Mononuclear cell (primary cell): ENCODE data around the gene GORASP1. TPM values are rescaled to one million over a fixed set of nuclear protein-coding genes. Genes with fewer than 3 reads are reported as not detected.

Experiments used
- H3K27me3 ChIP-seq: 2 replicates; pipeline ENCODE4 v1.6.0; 2011; ENCODE audit warnings: low read length, control low read depth; ENCODE audit not compliant: insufficient read depth
- H3K4me1 ChIP-seq: 2 replicates; pipeline ENCODE4 v1.5.1; 2011; ENCODE audit warnings: mild to moderate bottlenecking, low read length, control low read depth; ENCODE audit not compliant: insufficient read depth
- H3K4me3 ChIP-seq: 2 replicates; pipeline ENCODE4 v1.5.1; 2011; ENCODE audit warnings: mild to moderate bottlenecking, low read length, moderate library complexity
- H3K9me3 ChIP-seq: 2 replicates; pipeline ENCODE4 v1.5.1; 2011; ENCODE audit warnings: low read depth, mild to moderate bottlenecking, control low read depth, low read length
- total RNA-seq: library from RNA; depleted of rRNA; stranded (reverse); fragments of >200 nt; gene quantifications from one replicate; pipeline ENCODE4 v1.2.3, GENCODE V29; 2012

Gene GORASP1
- total RNA-seq, 1 donor: 17.9 TPM

DNA sequence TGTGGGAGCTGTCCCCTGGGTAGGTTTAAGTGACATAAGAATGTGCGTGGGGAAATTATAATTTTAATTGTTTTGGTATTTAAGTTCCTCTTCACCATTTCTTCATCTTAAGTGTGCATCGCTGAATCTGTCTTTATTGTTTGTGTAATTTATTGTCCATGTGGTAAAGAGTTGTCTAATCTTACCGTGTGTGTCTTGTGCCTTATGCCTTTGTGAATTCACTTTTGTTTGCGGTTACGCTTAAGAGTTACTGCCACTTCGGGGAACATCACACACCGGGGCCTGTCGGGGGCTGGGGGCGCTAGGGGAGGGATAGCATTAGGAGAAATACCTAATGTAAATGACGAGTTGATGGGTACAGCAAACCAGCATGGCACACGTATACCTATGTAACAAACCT lies 54.8 kb downstream of the GORASP1 start:
- H3K27me3 ChIP-seq: no peaks in the 10 kb centered on the region
- H3K9me3 ChIP-seq: no peaks in the 10 kb centered on the region
- peak overlapping the region; percentile 62 for H3K4me3 ChIP-seq
- H3K4me1 ChIP-seq: peaks cover 24% of the 10 kb centered on the region

DNA sequence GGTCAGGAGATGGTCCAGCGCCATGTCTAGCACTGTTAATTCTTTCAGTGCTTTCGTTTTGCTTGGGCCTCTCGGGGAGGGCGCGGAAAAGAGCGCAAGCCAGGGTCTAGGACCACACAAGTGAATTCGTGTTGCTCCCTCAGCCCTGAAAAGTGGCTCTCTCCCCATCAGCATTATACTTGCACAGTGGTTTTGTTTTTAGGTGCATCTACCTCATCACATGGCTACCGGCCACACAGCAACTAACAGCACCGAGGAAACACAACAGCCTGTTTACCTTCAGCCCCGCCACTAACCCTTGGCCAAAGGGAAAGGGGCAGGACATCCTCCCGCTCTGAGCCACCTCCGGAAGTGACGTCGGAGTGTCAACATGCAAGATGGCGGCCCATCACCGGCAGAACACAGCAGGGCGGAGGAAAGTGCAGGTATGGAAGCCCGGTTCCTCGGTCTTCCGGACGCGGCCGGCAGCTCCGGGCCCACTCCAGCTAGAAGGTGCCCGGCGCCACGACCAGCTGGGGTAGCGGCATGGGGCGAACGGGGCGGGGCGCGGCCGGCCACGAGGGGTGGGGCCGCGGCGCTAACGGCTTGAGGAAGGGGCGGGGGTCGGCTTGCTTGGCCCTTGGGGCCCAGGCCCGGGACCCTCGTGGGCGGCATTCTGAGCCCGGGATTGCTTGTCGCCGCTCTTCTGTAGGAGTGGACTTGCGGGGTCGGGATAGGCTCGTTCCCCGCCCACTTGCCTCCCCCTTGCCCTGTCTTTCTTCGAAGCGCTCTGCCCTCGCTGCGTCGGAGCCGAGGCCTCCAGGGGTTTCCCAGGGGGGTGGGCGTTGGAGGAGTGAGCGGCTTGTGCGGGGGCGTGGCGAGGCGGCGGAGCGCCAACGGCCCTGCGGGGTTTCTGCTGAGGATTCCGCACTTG lies 55.5 kb downstream of the GORASP1 start, which contains the start of the genes SCN11A and WDR48:
TSS of gene SCN11A (minus strand) at position 296 of the 913 bp plus-strand sequence. CDS start 101,582 bp downstream, outside the sequence.
TSS of gene WDR48 (plus strand) at position 368 of the 913 bp plus-strand sequence. CDS start at position 378, 10 bp downstream.
- Histone ChIP-seq H3K4me3 (peak within 1 kb of the TSS; percentile 62), H3K4me1 (peaks cover 24% of the 10 kb centered on the region), H3K9me3 (no peaks in the 10 kb centered on the region), H3K27me3 (no peaks in the 10 kb centered on the region)

DNA sequence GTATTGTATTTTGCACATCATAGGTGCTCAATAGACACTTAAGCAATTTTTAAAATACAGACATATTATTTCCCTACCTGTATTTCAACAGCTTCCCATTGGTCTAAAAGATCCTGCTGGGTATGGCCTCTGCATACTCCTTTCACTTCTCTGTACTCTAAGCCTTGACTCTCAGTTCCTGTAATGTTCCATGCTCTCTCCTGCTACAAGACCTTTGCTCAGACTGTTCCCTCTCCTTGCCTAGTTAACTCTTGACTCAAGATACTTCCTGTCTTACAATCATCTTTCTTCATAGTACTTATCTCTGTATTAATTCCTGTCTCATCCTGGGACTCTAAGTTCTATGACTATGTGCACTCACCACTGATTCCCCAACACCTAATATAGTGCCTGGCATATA lies 57.4 kb downstream of the GORASP1 start:
- no peaks in the 10 kb centered on the region for H3K27me3 ChIP-seq
- H3K4me3 ChIP-seq: no peak overlapping the region
- peaks cover 20% of the 10 kb centered on the region for H3K4me1 ChIP-seq
- H3K9me3 ChIP-seq: no peaks in the 10 kb centered on the region

Other genes starting within 250 kb of the GORASP1 start
- gene SCN11A, start 55.7 kb downstream of the GORASP1 start, total RNA-seq: under 0.01 TPM
- gene WDR48, start 55.6 kb downstream of the GORASP1 start, total RNA-seq: 123 TPM
- 5.6 TPM for gene TTC21A, start 53 bp upstream of the GORASP1 start, total RNA-seq
- gene CSRNP1, start 46.0 kb upstream of the GORASP1 start, total RNA-seq: 294 TPM
- gene XIRP1, start 85.0 kb upstream of the GORASP1 start, total RNA-seq: under 0.01 TPM
- 5.7 TPM for gene CX3CR1, start 172.4 kb upstream of the GORASP1 start, total RNA-seq
- 2.2 TPM for gene CCR8, start 222.1 kb upstream of the GORASP1 start, total RNA-seq